ENCODE results near the gene FSTL3.

- TF ChIP-seq POLR2A (IDR thresholded peaks at IDR 0.05; ENCODE audit: low read depth, low read length) = no peak
- no peak for TF ChIP-seq POLR2AphosphoS5 (IDR thresholded peaks at IDR 0.05; ENCODE audit: low read depth, low read length)
These were observed 36.7 kb upstream of the FSTL3 start, which contains the start of gene FGF22 for GRCh38 chr19:639253-640160.
